Measurements from ENCODE around the gene IL13RA1.
"Not testable (repeated sequence)": the region's sequence is repeated elsewhere in the genome, so short reads cannot be mapped to it uniquely, and the experiment has no call there.

Gene IL13RA1

DNA sequence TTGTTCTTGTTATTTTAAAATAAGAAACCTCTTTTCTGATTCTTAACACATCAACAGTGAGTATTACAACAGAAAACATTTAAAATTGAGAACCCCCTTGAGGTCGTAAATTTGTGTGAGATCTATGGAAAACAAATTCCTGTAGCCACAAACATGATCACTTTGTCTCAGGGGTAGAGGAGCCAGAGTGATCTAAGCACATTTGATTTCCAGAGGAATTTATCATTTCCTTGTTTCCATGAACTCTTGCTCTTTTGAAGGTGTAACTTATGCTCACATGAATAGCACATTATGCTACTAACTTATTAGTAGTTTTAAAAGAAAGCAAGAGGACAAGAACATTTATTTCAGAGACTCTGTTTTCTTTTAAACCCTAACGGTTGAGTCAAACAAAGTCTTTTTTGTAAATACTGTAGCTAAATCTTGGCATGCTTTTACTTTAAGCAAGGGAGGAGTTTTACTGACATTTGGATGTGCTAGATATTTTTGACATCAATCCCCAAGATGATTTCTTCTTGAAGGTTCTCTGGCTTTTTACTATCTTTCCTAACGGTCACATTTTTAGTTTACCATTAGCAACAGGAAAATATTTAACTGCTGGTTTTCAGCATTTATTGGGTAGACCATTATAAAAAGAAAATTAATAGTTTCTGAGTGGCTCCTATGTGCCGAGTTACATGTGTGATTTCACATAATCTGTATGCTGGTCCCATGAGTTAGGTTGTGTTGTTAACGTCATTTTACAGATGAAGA, 68.3 kb downstream of the IL13RA1 start:
- no peak overlapping the region for H3K9ac ChIP-seq (ENCODE audit: low read depth, low read length)
- H3K4me1 ChIP-seq (ENCODE audit: insufficient read depth, low read length), result no peaks in the 10 kb centered on the region
- no peaks in the 10 kb centered on the region for H3K9me3 ChIP-seq (ENCODE audit: insufficient read depth, low read depth, low read length)
- H3K27me3 ChIP-seq (ENCODE audit: insufficient read depth, low read length), result no peaks in the 10 kb centered on the region
- H3K27ac ChIP-seq (ENCODE audit: low read depth, low read length), result no peak overlapping the region
- no peaks in the 10 kb centered on the region for H3K36me3 ChIP-seq (ENCODE audit: insufficient read depth, low read length)
- 98% methylated on average over 3 of the region's 5 CpGs for WGBS
- no peak overlapping the region for H3K4me3 ChIP-seq (ENCODE audit: low read length)

DNA sequence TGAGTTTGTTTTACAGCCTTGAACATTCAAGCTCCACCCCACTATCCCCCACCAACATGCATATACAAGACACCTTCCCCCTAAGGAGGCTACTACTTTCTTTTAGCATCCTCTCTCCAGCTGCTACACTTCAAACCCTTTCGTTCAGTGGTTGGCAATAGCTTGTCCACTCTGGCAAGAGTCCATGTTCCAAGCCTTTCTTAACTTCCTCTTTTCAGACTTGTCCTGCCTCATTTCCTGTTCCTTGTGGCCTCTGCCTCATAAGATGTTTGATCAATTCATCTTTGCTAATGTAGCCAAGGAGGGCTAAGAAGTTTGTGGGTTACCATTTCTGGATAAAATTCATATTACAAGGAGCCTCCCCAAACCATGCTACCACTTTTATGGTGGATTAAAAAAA, 75.5 kb downstream of the IL13RA1 start:
- no peak overlapping the region for H3K4me3 ChIP-seq (ENCODE audit: low read length)
- H3K27ac ChIP-seq (ENCODE audit: low read depth, low read length), result no peak overlapping the region
- no peaks in the 10 kb centered on the region for H3K36me3 ChIP-seq (ENCODE audit: insufficient read depth, low read length)
- H3K27me3 ChIP-seq (ENCODE audit: insufficient read depth, low read length), result no peaks in the 10 kb centered on the region
- H3K4me1 ChIP-seq (ENCODE audit: insufficient read depth, low read length), result no peaks in the 10 kb centered on the region
- 81% methylated on average over 1 of the region's 1 CpG for WGBS
- 0 out of 2 replicates have a peak, but pooled peaks cover 4% of the 10 kb centered on the region for H3K9me3 ChIP-seq (ENCODE audit: insufficient read depth, low read depth, low read length)
- H3K9ac ChIP-seq (ENCODE audit: low read depth, low read length), result no peak overlapping the region

DNA sequence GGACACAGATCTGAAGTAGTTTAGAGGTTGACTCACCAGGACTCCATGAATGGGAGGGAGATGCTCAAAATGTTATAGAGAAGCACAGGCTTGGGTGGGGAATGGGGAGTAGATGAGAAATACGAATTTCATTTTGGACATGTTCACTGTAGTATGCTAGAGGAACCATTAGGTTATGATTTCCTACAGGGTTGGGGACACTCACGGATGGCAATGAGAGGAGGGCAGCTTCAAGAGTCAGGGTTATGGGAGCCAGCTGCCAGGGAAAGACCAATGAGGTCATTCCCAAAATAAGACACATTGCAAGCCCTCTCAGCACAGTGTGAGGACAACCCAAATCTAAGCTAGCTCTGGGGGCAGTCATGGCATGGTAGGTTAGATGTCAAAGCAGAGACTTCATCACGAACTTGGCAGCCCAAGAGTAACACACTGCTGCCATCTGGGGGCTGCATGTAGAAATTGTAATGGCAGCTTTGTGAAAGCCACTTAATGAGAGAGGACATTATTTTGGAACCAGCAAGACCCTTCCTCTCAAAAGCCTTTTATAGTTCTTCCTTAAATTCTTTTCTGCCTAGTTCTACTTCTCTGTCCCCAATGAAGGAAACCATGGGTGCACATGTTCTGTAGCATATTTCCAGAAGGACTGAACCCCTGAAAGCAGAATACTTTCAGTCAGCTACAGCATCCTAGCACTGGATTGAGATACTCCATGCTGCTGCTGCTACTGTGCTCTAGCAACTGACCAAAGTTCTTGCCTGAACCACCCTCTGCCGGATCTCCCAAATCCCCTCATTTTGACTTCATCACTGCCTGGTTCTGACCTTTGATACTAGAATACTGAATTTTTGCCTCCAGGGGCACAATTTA, 80.0 kb downstream of the IL13RA1 start:
- Histone ChIP-seq H3K27ac (ENCODE audit: low read depth, low read length) (no peak overlapping the region), H3K4me1 (ENCODE audit: insufficient read depth, low read length) (no peaks in the 10 kb centered on the region), H3K9me3 (ENCODE audit: insufficient read depth, low read depth, low read length) (0 out of 2 replicates have a peak, but pooled peaks cover 4% of the 10 kb centered on the region), H3K27me3 (ENCODE audit: insufficient read depth, low read length) (no peaks in the 10 kb centered on the region), H3K4me3 (ENCODE audit: low read length) (no peak overlapping the region), H3K9ac (ENCODE audit: low read depth, low read length) (no peak overlapping the region), H3K36me3 (ENCODE audit: insufficient read depth, low read length) (no peaks in the 10 kb centered on the region)
- WGBS, result 37% methylated on average over 4 of the region's 4 CpGs

DNA sequence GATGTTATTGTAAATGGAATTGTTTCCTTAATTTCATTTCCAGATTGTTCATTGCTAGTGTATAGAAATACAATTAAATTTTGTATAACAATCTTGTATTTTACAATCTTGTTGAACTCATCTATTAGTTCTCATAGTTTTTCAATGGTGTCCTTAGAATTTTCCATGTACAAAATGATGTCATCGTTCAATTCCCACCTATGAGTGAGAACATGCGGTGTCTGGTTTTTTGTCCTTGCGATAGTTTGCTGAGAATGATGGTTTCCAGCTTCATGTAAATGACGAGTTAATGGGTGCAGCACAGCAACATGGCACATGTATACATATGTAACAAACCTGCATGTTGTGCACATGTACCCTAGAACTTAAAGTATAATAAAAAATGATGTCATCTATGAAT, 89.9 kb downstream of the IL13RA1 start:
- not testable (repeated sequence) for H3K27ac ChIP-seq (ENCODE audit: low read depth, low read length); H3K36me3 ChIP-seq (ENCODE audit: insufficient read depth, low read length); H3K9me3 ChIP-seq (ENCODE audit: insufficient read depth, low read depth, low read length); H3K4me3 ChIP-seq (ENCODE audit: low read length); H3K9ac ChIP-seq (ENCODE audit: low read depth, low read length); H3K4me1 ChIP-seq (ENCODE audit: insufficient read depth, low read length)
- H3K27me3 ChIP-seq (ENCODE audit: insufficient read depth, low read length), result peaks cover 20% of the 10 kb centered on the region
- WGBS, result 100% methylated on average over 3 of the region's 4 CpGs

DNA sequence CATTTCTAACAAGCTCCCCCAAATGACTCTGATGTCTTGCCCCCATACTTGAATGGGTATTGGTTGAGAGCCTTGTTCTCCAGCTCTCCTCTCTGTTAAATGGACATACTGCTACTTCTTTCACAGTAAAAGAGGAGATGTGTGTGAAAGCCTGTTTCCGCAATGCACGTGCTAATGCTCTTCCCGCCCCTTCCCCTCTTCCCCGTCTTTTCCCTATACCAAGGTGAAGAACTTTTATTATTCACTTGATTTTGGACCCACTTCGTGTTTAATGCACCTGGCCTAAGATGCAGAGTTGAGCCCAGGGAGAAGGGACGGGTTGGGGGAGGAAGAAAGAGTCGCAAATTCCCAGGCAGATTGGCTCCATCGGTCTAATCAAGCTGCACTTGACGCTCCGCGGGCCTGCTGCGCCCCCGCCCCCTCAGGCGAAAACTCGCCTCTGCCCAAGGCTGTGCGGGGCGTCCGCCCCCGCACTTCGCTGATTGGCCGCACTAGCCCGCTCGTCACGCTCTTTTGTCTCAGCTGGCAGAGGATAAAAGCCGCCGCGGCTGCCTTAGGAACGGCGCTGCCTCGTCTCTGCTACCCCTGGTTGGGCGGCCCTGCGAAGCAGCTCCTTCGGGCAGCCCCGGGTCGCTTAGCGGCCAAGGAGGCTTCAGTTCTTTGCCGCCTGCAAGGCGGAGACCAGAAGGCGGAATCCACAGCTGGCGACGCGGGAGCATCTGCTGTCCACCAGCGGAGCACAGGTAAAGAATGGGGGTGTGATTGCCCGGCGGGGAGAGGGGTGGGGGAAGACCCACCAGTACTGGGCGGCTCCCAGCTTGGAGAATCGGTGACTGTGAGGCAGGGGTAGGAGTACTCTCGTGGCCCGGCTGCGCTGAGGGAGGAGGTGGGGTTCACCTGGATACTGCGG, 96.1 kb downstream of the IL13RA1 start, which contains the start of gene ZCCHC12:
TSS of gene ZCCHC12 (plus strand) at position 562 of the 910 bp plus-strand sequence. CDS start 1,421 bp downstream, outside the sequence.
- H3K27ac ChIP-seq (ENCODE audit: low read depth, low read length), result no peak within 1 kb of the TSS
- H3K9me3 ChIP-seq (ENCODE audit: insufficient read depth, low read depth, low read length), result 0 out of 2 replicates have a peak, but pooled peaks cover 5% of the 10 kb centered on the region
- no peak within 1 kb of the TSS for H3K9ac ChIP-seq (ENCODE audit: low read depth, low read length)
- H3K4me1 ChIP-seq (ENCODE audit: insufficient read depth, low read length), result no peaks in the 10 kb centered on the region; the same call in 1 of the 2 replicates
- peaks cover 81% of the 10 kb centered on the region for H3K27me3 ChIP-seq (ENCODE audit: insufficient read depth, low read length)
- H3K4me3 ChIP-seq (ENCODE audit: low read length), result peak within 1 kb of the TSS; percentile 46
- H3K36me3 ChIP-seq (ENCODE audit: insufficient read depth, low read length), result no peaks in the 10 kb centered on the region
- WGBS, result 1% methylated on average over 46 of the region's 51 CpGs

DNA sequence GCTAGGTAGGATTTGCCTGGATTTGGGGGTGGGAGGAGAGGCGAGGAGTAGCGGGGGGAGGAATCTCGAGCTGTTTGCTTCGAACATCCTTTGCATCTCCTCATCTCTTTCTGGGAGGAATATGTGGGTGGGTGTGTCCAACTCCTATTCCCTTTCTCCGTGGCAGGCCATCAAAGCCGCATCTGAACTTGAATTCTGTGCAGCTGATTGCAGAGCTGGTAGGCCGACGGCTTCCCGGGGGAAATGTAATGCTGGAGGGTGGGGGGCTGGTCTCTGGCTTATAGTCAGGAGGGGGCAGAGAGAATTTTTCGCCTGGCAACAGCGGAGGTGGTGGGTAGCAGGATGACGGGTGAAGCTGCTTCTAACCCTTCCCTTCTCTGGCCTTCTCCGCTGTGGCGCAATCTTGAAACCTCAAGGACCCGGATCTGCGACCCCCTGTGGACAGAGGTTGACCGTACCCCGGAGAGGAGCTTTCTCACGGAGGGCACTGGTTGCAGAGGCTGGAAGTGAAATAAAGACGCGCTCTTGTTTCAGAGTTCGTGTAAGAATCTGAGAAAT, 96.8 kb downstream of the IL13RA1 start:
- Histone ChIP-seq H3K9me3 (ENCODE audit: insufficient read depth, low read depth, low read length) (0 out of 2 replicates have a peak, but pooled peaks cover 5% of the 10 kb centered on the region), H3K36me3 (ENCODE audit: insufficient read depth, low read length) (no peaks in the 10 kb centered on the region), H3K27me3 (ENCODE audit: insufficient read depth, low read length) (peaks cover 89% of the 10 kb centered on the region), H3K9ac (ENCODE audit: low read depth, low read length) (no peak overlapping the region), H3K27ac (ENCODE audit: low read depth, low read length) (no peak overlapping the region), H3K4me1 (ENCODE audit: insufficient read depth, low read length) (no peaks in the 10 kb centered on the region; the same call in 1 of the 2 replicates), H3K4me3 (ENCODE audit: low read length) (peak overlapping the region; percentile 46)
- WGBS, result under 1% methylated on average over 17 of the region's 22 CpGs

DNA sequence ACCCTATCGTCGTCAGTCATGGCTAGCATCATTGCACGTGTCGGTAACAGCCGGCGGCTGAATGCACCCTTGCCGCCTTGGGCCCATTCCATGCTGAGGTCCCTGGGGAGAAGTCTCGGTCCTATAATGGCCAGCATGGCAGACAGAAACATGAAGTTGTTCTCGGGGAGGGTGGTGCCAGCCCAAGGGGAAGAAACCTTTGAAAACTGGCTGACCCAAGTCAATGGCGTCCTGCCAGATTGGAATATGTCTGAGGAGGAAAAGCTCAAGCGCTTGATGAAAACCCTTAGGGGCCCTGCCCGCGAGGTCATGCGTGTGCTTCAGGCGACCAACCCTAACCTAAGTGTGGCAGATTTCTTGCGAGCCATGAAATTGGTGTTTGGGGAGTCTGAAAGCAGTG, 97.8 kb downstream of the IL13RA1 start:
- Histone ChIP-seq H3K27ac (ENCODE audit: low read depth, low read length) (no peak overlapping the region), H3K9me3 (ENCODE audit: insufficient read depth, low read depth, low read length) (0 out of 2 replicates have a peak, but pooled peaks cover 5% of the 10 kb centered on the region), H3K27me3 (ENCODE audit: insufficient read depth, low read length) (peaks cover 96% of the 10 kb centered on the region), H3K4me1 (ENCODE audit: insufficient read depth, low read length) (no peaks in the 10 kb centered on the region; the same call in 1 of the 2 replicates), H3K4me3 (ENCODE audit: low read length) (no peak overlapping the region), H3K36me3 (ENCODE audit: insufficient read depth, low read length) (no peaks in the 10 kb centered on the region), H3K9ac (ENCODE audit: low read depth, low read length) (no peak overlapping the region)
- 4% methylated on average over 15 of the region's 16 CpGs for WGBS

DNA sequence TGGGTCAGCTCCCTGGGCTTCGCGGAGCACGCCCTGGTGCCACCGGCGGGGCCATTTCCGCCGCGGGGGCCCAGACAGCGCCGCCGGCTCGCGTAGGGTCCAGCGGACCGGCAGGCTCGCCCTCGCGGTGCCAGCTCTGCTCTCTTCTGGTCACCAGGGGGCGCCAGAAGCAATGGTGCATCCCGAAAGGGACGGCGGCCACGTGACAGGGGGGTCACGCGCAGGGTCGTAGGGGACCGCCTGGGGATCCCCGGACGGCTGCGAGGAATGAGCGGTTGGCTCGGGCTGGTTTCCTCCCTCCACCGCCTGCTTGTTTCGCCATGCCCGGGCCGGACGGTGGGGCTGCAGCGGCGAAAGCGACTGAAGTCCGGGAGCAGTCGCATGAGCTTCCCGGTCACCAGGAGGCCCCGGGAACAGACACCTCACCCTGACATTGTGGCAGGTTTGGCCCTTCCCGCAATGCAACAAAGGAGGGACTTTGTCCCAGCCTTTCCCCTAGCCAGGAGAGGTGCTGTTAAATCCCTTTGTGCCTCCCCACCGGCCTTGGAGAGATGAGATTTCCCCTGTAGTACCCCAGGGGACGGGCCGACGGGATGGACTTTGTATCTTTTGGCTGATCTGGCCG, 112.0 kb downstream of the IL13RA1 start:
- H3K9me3 ChIP-seq (ENCODE audit: insufficient read depth, low read depth, low read length), result no peaks in the 10 kb centered on the region

More for the DNA sequence above, 112.0 kb downstream of the IL13RA1 start:
- Histone ChIP-seq H3K4me1 (ENCODE audit: insufficient read depth, low read length) (no peaks in the 10 kb centered on the region), H3K27ac (ENCODE audit: low read depth, low read length) (no peak overlapping the region), H3K9ac (ENCODE audit: low read depth, low read length) (peak overlapping the region; percentile 71), H3K27me3 (ENCODE audit: insufficient read depth, low read length) (peaks cover 21% of the 10 kb centered on the region), H3K36me3 (ENCODE audit: insufficient read depth, low read length) (no peaks in the 10 kb centered on the region), H3K4me3 (ENCODE audit: low read length) (peak overlapping the region; percentile 59)
- WGBS, result 7% methylated on average over 50 of the region's 50 CpGs
